ENCODE measurements around the gene AZU1.

AZU1 gene

DNA sequence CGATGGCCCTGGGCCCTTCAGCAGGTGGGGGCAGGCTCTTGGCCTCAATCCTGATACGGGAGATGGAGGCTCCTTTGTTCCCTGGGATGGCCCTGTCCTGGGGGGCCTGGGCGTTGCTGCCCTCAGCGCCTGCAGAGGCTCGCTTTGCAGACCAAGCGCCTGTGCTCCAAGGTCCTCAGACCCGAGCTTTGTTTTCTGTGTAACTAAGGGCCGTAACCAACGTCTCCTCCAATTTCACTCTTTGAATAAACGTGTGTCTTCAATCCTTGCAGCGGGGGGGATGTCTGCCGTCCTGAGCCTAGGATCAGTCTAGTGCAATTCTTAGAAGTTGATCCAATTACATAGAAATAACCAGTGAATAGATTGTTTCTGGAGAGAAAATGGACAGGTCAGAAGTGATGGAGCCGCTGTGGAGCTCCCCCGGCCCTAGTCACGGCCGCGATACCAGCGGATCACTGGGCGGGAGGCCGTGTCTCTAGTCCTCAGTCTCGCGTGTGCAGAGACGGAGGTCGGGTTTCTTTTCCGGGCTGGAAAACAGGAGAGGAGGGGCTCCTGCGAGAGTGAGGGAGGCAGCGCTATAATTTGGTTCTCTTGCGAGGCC lies 25.0 kb upstream of the AZU1 start (continued):
- TF ChIP-seq, protein P1, sequence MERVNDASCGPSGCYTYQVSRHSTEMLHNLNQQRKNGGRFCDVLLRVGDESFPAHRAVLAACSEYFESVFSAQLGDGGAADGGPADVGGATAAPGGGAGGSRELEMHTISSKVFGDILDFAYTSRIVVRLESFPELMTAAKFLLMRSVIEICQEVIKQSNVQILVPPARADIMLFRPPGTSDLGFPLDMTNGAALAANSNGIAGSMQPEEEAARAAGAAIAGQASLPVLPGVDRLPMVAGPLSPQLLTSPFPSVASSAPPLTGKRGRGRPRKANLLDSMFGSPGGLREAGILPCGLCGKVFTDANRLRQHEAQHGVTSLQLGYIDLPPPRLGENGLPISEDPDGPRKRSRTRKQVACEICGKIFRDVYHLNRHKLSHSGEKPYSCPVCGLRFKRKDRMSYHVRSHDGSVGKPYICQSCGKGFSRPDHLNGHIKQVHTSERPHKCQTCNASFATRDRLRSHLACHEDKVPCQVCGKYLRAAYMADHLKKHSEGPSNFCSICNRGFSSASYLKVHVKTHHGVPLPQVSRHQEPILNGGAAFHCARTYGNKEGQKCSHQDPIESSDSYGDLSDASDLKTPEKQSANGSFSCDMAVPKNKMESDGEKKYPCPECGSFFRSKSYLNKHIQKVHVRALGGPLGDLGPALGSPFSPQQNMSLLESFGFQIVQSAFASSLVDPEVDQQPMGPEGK (tag by site-specific recombination; IDR thresholded peaks at IDR 0.05), result 0 out of 2 replicates have a peak, but pooled peaks have one; percentile 12
- TF ChIP-seq, protein P2, sequence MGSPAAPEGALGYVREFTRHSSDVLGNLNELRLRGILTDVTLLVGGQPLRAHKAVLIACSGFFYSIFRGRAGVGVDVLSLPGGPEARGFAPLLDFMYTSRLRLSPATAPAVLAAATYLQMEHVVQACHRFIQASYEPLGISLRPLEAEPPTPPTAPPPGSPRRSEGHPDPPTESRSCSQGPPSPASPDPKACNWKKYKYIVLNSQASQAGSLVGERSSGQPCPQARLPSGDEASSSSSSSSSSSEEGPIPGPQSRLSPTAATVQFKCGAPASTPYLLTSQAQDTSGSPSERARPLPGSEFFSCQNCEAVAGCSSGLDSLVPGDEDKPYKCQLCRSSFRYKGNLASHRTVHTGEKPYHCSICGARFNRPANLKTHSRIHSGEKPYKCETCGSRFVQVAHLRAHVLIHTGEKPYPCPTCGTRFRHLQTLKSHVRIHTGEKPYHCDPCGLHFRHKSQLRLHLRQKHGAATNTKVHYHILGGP (tag by site-specific recombination; IDR thresholded peaks at IDR 0.05), result no peak
- no peak for TF ChIP-seq ZNF514 (tag by site-specific recombination; IDR thresholded peaks at IDR 0.05)
- no peak for TF ChIP-seq ZNF837 (tag by site-specific recombination; IDR thresholded peaks at IDR 0.05)
- no peak for TF ChIP-seq ZNF629 (tag by site-specific recombination; IDR thresholded peaks at IDR 0.05)

DNA sequence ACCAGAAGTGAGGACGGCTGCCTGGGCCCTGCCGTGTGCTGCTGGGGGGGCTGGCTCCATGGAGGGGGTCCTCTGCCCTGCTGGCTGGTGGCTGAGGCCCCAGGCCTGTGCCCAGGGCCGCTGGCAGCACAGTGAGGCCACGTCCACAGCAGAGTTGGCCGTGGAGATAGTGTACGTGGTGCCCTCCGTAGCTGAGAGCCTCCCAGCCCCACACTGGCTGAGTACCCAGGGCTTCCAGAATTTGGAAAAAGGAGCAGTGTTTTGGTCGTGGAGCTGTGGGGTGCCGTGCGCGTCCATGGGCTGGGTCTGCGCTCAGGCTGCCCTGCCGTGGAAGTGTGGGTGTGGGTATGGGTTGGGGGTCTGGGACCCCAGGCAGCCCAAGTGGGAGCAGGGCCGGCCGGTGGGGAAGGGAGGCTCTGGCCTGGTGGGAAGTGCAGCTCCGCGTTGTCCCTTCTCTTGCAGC lies 24.5 kb upstream of the AZU1 start:
- peaks cover 9 to 100% of the 10 kb centered on the region in 2 experiments; a peak in 2 of 3 replicates for H3K36me3 ChIP-seq (ENCODE audit: control insufficient read depth in 2 of 2, insufficient read depth in 1 of 2, low read length in 2 of 2)
- H3K4me3 ChIP-seq (ENCODE audit: low read depth, low read length), result no peak overlapping the region
- peaks cover 25% of the 10 kb centered on the region for H3K4me1 ChIP-seq (ENCODE audit: control insufficient read depth, insufficient read depth, low read length)
- peak overlapping the region; percentile 97 for H3K27ac ChIP-seq (ENCODE audit: extremely low read depth, low read depth, low read length)
- ChIA-PET POLR2A (interaction anchor here (0.7 kb wide), 1 partner anchor 24 kb away, joined by 3 read pairs; no protein-coding TSS in a partner anchor), CTCF (interaction anchor here (0.6 to 1.1 kb wide), 3 partner anchors 25 to 34 kb away, joined by 3 read pairs; no protein-coding TSS in a partner anchor)
- TF ChIP-seq ZIC2 (tag by site-specific recombination; IDR thresholded peaks at IDR 0.05), result 0 out of 2 replicates have a peak, but pooled peaks have one; percentile 30
- TF ChIP-seq ZNF266 (tag by site-specific recombination; IDR thresholded peaks at IDR 0.05; ENCODE audit: low read depth), result no peak
- H3K9me3 ChIP-seq (ENCODE audit: control insufficient read depth, insufficient read depth, low read depth, low read length), result no peaks in the 10 kb centered on the region

DNA sequence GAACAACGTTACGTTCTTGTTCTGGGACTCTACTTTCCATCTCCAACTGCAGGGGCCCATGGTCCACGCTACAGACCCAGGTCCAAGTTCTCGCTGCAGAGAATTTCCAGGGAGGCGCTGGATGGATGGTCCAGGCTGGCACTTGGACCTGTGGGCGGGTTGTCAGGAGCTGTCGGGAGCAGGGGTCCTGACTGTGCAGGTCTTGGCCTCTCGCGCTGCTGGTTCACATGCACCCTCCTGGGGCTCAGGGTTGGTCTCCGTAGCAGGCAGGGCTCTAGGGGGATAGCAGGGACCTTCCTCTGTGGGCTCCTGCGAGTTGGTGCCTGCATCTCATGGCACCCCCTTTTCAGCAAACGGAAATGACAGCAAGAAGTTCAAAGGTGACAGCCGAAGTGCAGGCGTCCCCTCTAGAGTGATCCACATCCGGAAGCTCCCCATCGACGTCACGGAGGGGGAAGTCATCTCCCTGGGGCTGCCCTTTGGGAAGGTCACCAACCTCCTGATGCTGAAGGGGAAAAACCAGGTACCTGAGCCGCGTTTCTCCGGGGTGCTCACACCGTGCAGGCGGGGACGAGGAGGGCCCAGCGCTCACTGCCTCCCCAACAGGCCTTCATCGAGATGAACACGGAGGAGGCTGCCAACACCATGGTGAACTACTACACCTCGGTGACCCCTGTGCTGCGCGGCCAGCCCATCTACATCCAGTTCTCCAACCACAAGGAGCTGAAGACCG lies 23.8 kb upstream of the AZU1 start:
- Histone ChIP-seq H3K4me1 (ENCODE audit: control insufficient read depth, insufficient read depth, low read length) (peaks cover 25% of the 10 kb centered on the region), H3K4me3 (ENCODE audit: low read depth, low read length) (no peak overlapping the region), H3K36me3 (ENCODE audit: control insufficient read depth in 2 of 2, insufficient read depth in 1 of 2, low read length in 2 of 2) (peaks cover 11 to 99% of the 10 kb centered on the region in 2 experiments; a peak in 2 of 3 replicates), H3K27ac (ENCODE audit: extremely low read depth, low read depth, low read length) (peak overlapping the region; percentile 97), H3K9me3 (ENCODE audit: control insufficient read depth, insufficient read depth, low read depth, low read length) (no peaks in the 10 kb centered on the region)
- ChIA-PET CTCF (interaction anchor here (0.6 to 1.1 kb wide), 2 partner anchors 26 to 33 kb away, joined by 3 read pairs; no protein-coding TSS in a partner anchor), POLR2A (interaction anchor here (0.7 kb wide), 1 partner anchor 25 kb away, joined by 3 read pairs; no protein-coding TSS in a partner anchor)
- TF ChIP-seq, protein P3, sequence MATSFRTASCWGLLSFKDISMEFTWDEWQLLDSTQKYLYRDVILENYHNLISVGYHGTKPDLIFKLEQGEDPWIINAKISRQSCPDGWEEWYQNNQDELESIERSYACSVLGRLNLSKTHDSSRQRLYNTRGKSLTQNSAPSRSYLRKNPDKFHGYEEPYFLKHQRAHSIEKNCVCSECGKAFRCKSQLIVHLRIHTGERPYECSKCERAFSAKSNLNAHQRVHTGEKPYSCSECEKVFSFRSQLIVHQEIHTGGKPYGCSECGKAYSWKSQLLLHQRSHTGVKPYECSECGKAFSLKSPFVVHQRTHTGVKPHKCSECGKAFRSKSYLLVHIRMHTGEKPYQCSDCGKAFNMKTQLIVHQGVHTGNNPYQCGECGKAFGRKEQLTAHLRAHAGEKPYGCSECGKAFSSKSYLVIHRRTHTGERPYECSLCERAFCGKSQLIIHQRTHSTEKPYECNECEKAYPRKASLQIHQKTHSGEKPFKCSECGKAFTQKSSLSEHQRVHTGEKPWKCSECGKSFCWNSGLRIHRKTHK (tag by site-specific recombination; IDR thresholded peaks at IDR 0.05), result no peak
- no peak for TF ChIP-seq MYNN (tag by site-specific recombination; IDR thresholded peaks at IDR 0.05; ENCODE audit: borderline replicate concordance)
- TF ChIP-seq TCF7L2 (IDR thresholded peaks at IDR 0.05; ENCODE audit: borderline replicate concordance, low read depth, low read length), result no peak
- TF ChIP-seq ZNF561 (tag by site-specific recombination; IDR thresholded peaks at IDR 0.05; ENCODE audit: borderline replicate concordance), result no peak
- TF ChIP-seq ZFP41 (tag by site-specific recombination; IDR thresholded peaks at IDR 0.05; ENCODE audit: borderline replicate concordance), result no peak
- TF ChIP-seq ZSCAN16 (tag by site-specific recombination; IDR thresholded peaks at IDR 0.05), result no peak
- no peak for TF ChIP-seq FEZF1 (tag by site-specific recombination; IDR thresholded peaks at IDR 0.05)
- TF ChIP-seq, protein P4, sequence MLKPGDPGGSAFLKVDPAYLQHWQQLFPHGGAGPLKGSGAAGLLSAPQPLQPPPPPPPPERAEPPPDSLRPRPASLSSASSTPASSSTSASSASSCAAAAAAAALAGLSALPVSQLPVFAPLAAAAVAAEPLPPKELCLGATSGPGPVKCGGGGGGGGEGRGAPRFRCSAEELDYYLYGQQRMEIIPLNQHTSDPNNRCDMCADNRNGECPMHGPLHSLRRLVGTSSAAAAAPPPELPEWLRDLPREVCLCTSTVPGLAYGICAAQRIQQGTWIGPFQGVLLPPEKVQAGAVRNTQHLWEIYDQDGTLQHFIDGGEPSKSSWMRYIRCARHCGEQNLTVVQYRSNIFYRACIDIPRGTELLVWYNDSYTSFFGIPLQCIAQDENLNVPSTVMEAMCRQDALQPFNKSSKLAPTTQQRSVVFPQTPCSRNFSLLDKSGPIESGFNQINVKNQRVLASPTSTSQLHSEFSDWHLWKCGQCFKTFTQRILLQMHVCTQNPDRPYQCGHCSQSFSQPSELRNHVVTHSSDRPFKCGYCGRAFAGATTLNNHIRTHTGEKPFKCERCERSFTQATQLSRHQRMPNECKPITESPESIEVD (tag by site-specific recombination; IDR thresholded peaks at IDR 0.05), result no peak
- TF ChIP-seq ZNF341 (tag by site-specific recombination; IDR thresholded peaks at IDR 0.05; ENCODE audit: low read depth), result no peak
- TF ChIP-seq IKZF3 (tag by site-specific recombination; IDR thresholded peaks at IDR 0.05), result no peak
- no peak for TF ChIP-seq ZNF664 (tag by site-specific recombination; IDR thresholded peaks at IDR 0.05)
- TF ChIP-seq ZNF423 (tag by site-specific recombination; IDR thresholded peaks at IDR 0.05), result no peak
- no peak for TF ChIP-seq ZEB2 (tag by site-specific recombination; IDR thresholded peaks at IDR 0.05)
- TF ChIP-seq ZNF19 (tag by site-specific recombination; IDR thresholded peaks at IDR 0.05; ENCODE audit: low read depth), result no peak
- no peak for TF ChIP-seq ZNF529 (tag by site-specific recombination; IDR thresholded peaks at IDR 0.05; ENCODE audit: insufficient replicate concordance)
- TF ChIP-seq, protein P5, sequence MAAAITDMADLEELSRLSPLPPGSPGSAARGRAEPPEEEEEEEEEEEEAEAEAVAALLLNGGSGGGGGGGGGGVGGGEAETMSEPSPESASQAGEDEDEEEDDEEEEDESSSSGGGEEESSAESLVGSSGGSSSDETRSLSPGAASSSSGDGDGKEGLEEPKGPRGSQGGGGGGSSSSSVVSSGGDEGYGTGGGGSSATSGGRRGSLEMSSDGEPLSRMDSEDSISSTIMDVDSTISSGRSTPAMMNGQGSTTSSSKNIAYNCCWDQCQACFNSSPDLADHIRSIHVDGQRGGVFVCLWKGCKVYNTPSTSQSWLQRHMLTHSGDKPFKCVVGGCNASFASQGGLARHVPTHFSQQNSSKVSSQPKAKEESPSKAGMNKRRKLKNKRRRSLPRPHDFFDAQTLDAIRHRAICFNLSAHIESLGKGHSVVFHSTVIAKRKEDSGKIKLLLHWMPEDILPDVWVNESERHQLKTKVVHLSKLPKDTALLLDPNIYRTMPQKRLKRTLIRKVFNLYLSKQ (tag by site-specific recombination; IDR thresholded peaks at IDR 0.05; ENCODE audit: borderline replicate concordance), result no peak

Measured in HEK293 (cell line).